OCI-LY1 (cell line): Measurements from ENCODE around the gene UQCC5.

ENCODE experiments used
- H2AFZ ChIP-seq: fragments of 200-600 bp; sonication (generic), shearing (Covaris generic); 2 replicates; pipeline ENCODE4 v1.6.0; 2014; ENCODE audit warnings: antibody characterized with exemption, mild to moderate bottlenecking, low read length
- H3F3A ChIP-seq: fragments of 200-600 bp; sonication (generic), shearing (Covaris generic); 2 replicates; pipeline ENCODE4 v1.6.0; 2014; ENCODE audit warnings: mild to moderate bottlenecking, antibody characterized with exemption, low read length, moderate library complexity; ENCODE audit not compliant: insufficient read depth
- H3K27ac ChIP-seq: fragments of 200-600 bp; sonication (generic); 2 replicates; pipeline ENCODE4 v1.5.1; 2014; ENCODE audit warnings: low read length, mixed run types, mild to moderate bottlenecking, low read depth; ENCODE audit not compliant: poor library complexity, severe bottlenecking
- H3K27me3 ChIP-seq: fragments of 200-600 bp; sonication (generic); 2 replicates; pipeline ENCODE4 v1.6.0; 2014; ENCODE audit warnings: antibody characterized with exemption, mild to moderate bottlenecking, low read length, moderate library complexity; ENCODE audit not compliant: insufficient read depth
- H3K36me3 ChIP-seq: fragments of 200-600 bp; sonication (generic); 2 replicates; pipeline ENCODE4 v1.6.1; 2014; ENCODE audit warnings: mild to moderate bottlenecking, antibody characterized with exemption, low read length, moderate library complexity, mixed read lengths; ENCODE audit not compliant: insufficient read depth
- H3K4me1 ChIP-seq: fragments of 200-600 bp; sonication (generic); 2 replicates; pipeline ENCODE4 v1.5.1; 2014; ENCODE audit warnings: mild to moderate bottlenecking, low read length, moderate library complexity; ENCODE audit not compliant: insufficient read depth, severe bottlenecking
- H3K4me2 ChIP-seq: fragments of 200-600 bp; sonication (generic), shearing (Covaris generic); 2 replicates; pipeline ENCODE4 v1.6.1; 2014; ENCODE audit warnings: low read length
- H3K4me3 ChIP-seq: fragments of 200-600 bp; sonication (generic); 2 replicates; pipeline ENCODE4 v1.5.1; 2014; ENCODE audit warnings: low read length, low read depth, mild to moderate bottlenecking, mixed read lengths; ENCODE audit not compliant: poor library complexity, severe bottlenecking
- H3K79me2 ChIP-seq: fragments of 200-600 bp; shearing (Covaris generic); 2 replicates; pipeline ENCODE4 v1.6.1; 2016; ENCODE audit warnings: mixed run types, low read length, mixed read lengths; ENCODE audit not compliant: insufficient read depth
- H3K9ac ChIP-seq: fragments of 200-600 bp; sonication (generic), shearing (Covaris generic); 2 replicates; pipeline ENCODE4 v1.6.1; 2014; ENCODE audit warnings: mild to moderate bottlenecking, low read length, mixed read lengths
- H3K9me2 ChIP-seq: fragments of 200-600 bp; sonication (generic), shearing (Covaris generic); 2 replicates; pipeline ENCODE4 v1.6.1; 2014; ENCODE audit warnings: low read depth, mild to moderate bottlenecking, low read length, mixed read lengths
- H3K9me3 ChIP-seq: fragments of 200-600 bp; shearing (Covaris generic); 2 replicates; pipeline ENCODE4 v1.6.1; 2014; ENCODE audit warnings: low read length, mixed read lengths
- H4K20me1 ChIP-seq: fragments of 200-600 bp; sonication (generic), shearing (Covaris generic); 2 replicates; pipeline ENCODE4 v1.6.0; 2016; ENCODE audit warnings: mild to moderate bottlenecking, low read length; ENCODE audit not compliant: insufficient read depth
- CTCF ChIP-seq: fragments of 200-600 bp; sonication (generic), shearing (Covaris generic); IDR thresholded peaks from 2 replicates; pipeline ENCODE4 v1.5.1; 2017; ENCODE audit warnings: mild to moderate bottlenecking, antibody characterized with exemption, low read length, moderate library complexity, mixed read lengths
- EZH2 ChIP-seq: fragments of 200-600 bp; sonication (generic), shearing (Covaris generic); IDR thresholded peaks from 2 replicates; pipeline ENCODE4 v1.8.0; 2017; ENCODE audit warnings: borderline replicate concordance, mixed run types, mild to moderate bottlenecking, antibody characterized with exemption, low read length, moderate library complexity, mixed read lengths

UQCC5 gene

GRCh38 chr3:52523386-52524257 is 12.8 kb upstream of the UQCC5 start:
- no peak overlapping the region for H3K9ac ChIP-seq
- no peaks in the 10 kb centered on the region for H3K4me1 ChIP-seq
- H3F3A ChIP-seq = no peaks in the 10 kb centered on the region
- H3K9me2 ChIP-seq = no peaks in the 10 kb centered on the region
- no peaks in the 10 kb centered on the region for H3K27me3 ChIP-seq
- no peak overlapping the region for H3K4me3 ChIP-seq
- H3K36me3 ChIP-seq = peaks cover 45% of the 10 kb centered on the region
- H3K9me3 ChIP-seq = no peaks in the 10 kb centered on the region
- no peaks in the 10 kb centered on the region for H3K79me2 ChIP-seq
- TF ChIP-seq EZH2 (no peak), CTCF (no peak)
- no peaks in the 10 kb centered on the region for H4K20me1 ChIP-seq
- H2AFZ ChIP-seq = no peak overlapping the region
- no peak overlapping the region for H3K4me2 ChIP-seq
- no peak overlapping the region for H3K27ac ChIP-seq

GRCh38 chr3:52524258-52524751 is 12.1 kb upstream of the UQCC5 start:
- Histone ChIP-seq H3F3A (no peaks in the 10 kb centered on the region), H3K79me2 (no peaks in the 10 kb centered on the region), H3K4me2 (no peak overlapping the region), H4K20me1 (no peaks in the 10 kb centered on the region), H3K9me2 (no peaks in the 10 kb centered on the region), H3K27me3 (no peaks in the 10 kb centered on the region), H2AFZ (no peak overlapping the region), H3K9ac (no peak overlapping the region), H3K36me3 (peaks cover 51% of the 10 kb centered on the region), H3K4me1 (no peaks in the 10 kb centered on the region), H3K27ac (no peak overlapping the region), H3K4me3 (no peak overlapping the region), H3K9me3 (no peaks in the 10 kb centered on the region)
- TF ChIP-seq CTCF (no peak), EZH2 (no peak)

- H3K9ac ChIP-seq = no peak overlapping the region
- H3K4me1 ChIP-seq = no peaks in the 10 kb centered on the region
- TF ChIP-seq CTCF (no peak), EZH2 (no peak)
- H3K9me3 ChIP-seq = no peaks in the 10 kb centered on the region
- H4K20me1 ChIP-seq = no peaks in the 10 kb centered on the region
- H3K9me2 ChIP-seq = no peaks in the 10 kb centered on the region
- H3K4me2 ChIP-seq = no peak overlapping the region
- H3K4me3 ChIP-seq = no peak overlapping the region
- no peaks in the 10 kb centered on the region for H3K79me2 ChIP-seq
- no peak overlapping the region for H3K27ac ChIP-seq
- H2AFZ ChIP-seq = no peak overlapping the region
- H3K36me3 ChIP-seq = peaks cover 51% of the 10 kb centered on the region
- no peaks in the 10 kb centered on the region for H3F3A ChIP-seq
- H3K27me3 ChIP-seq = no peaks in the 10 kb centered on the region
Observed at GRCh38 chr3:52524752-52525679, 11.4 kb upstream of the UQCC5 start.
